ENCODE results near the gene MGST2. TPM values are rescaled to one million over a fixed set of nuclear protein-coding genes. Genes with fewer than 3 reads are reported as not detected.

MGST2 gene
- total RNA-seq, 2 donors from 2014 or later, result 188 to 215 TPM

GRCh38 chr4:139736274-139736660 lies 70.6 kb downstream of the MGST2 start:
- no peak for TF ChIP-seq CTCF (conservative IDR thresholded peaks at IDR 0.05)
- H3K9me3 Mint-ChIP-seq, result no peaks in the 10 kb centered on the region
- Histone ChIP-seq H3K4me1 (ENCODE audit: control insufficient read depth, insufficient read depth, low read length) (peaks cover 34% of the 10 kb centered on the region), H3K4me3 (ENCODE audit: low read length) (no peak overlapping the region), H3K9ac (ENCODE audit: extremely low read depth, low read length, poor library complexity, severe bottlenecking) (no peak overlapping the region), H3K27ac (ENCODE audit: low read depth, low read length) (peak overlapping the region; percentile 98), H3K36me3 (ENCODE audit: control insufficient read depth, insufficient read depth, low read length) (peaks cover 9% of the 10 kb centered on the region), H3K9me3 (ENCODE audit: control insufficient read depth, low read length) (no peaks in the 10 kb centered on the region), H3K27me3 (ENCODE audit: control insufficient read depth, insufficient read depth, low read length, poor library complexity, severe bottlenecking) (no peaks in the 10 kb centered on the region)
- peak; percentile 50 for DNase-seq
- H3K4me1 Mint-ChIP-seq, result peaks cover 43% of the 10 kb centered on the region
- 75 to 83% methylated on average over 3 to 5 of the region's 5 CpGs for WGBS, 2 experiments (ENCODE audit: insufficient coverage in 1 of 2, insufficient read length in 1 of 2)
- peaks cover 3% of the 10 kb centered on the region for H3K36me3 Mint-ChIP-seq (ENCODE audit: low read depth)
- no peak overlapping the region for H3K27ac Mint-ChIP-seq
- peak overlapping the region; percentile 57 for H3K4me3 Mint-ChIP-seq
- no peaks in the 10 kb centered on the region for H3K27me3 Mint-ChIP-seq (ENCODE audit: insufficient read depth)

GRCh38 chr4:139736661-139737060 lies 71.0 kb downstream of the MGST2 start:
- Mint-ChIP-seq H3K27me3 (ENCODE audit: insufficient read depth) (no peaks in the 10 kb centered on the region), H3K36me3 (ENCODE audit: low read depth) (peaks cover 3% of the 10 kb centered on the region), H3K4me3 (no peak overlapping the region), H3K27ac (peak overlapping the region; percentile 18), H3K9me3 (no peaks in the 10 kb centered on the region), H3K4me1 (peaks cover 43% of the 10 kb centered on the region)
- no peak for TF ChIP-seq CTCF (conservative IDR thresholded peaks at IDR 0.05)
- H3K9ac ChIP-seq (ENCODE audit: extremely low read depth, low read length, poor library complexity, severe bottlenecking), result no peak overlapping the region
- WGBS, 2 experiments (ENCODE audit: insufficient coverage in 1 of 2, insufficient read length in 1 of 2), result 85 to 89% methylated on average over 2 of the region's 2 CpGs
- H3K9me3 ChIP-seq (ENCODE audit: control insufficient read depth, low read length), result no peaks in the 10 kb centered on the region
- no peak overlapping the region for H3K27ac ChIP-seq (ENCODE audit: low read depth, low read length)
- H3K36me3 ChIP-seq (ENCODE audit: control insufficient read depth, insufficient read depth, low read length), result peaks cover 7% of the 10 kb centered on the region
- H3K4me3 ChIP-seq (ENCODE audit: low read length), result no peak overlapping the region
- DNase-seq, result peak; percentile 46
- H3K4me1 ChIP-seq (ENCODE audit: control insufficient read depth, insufficient read depth, low read length), result peaks cover 34% of the 10 kb centered on the region
- no peaks in the 10 kb centered on the region for H3K27me3 ChIP-seq (ENCODE audit: control insufficient read depth, insufficient read depth, low read length, poor library complexity, severe bottlenecking)

- Histone ChIP-seq H3K9me3 (ENCODE audit: control insufficient read depth, low read length) (no peaks in the 10 kb centered on the region), H3K9ac (ENCODE audit: extremely low read depth, low read length, poor library complexity, severe bottlenecking) (no peak overlapping the region), H3K27me3 (ENCODE audit: control insufficient read depth, insufficient read depth, low read length, poor library complexity, severe bottlenecking) (no peaks in the 10 kb centered on the region), H3K4me1 (ENCODE audit: control insufficient read depth, insufficient read depth, low read length) (peaks cover 29% of the 10 kb centered on the region), H3K4me3 (ENCODE audit: low read length) (no peak overlapping the region), H3K36me3 (ENCODE audit: control insufficient read depth, insufficient read depth, low read length) (no peaks in the 10 kb centered on the region), H3K27ac (ENCODE audit: low read depth, low read length) (no peak overlapping the region)
- 96 to 100% methylated on average over 1 to 2 of the region's 2 CpGs for WGBS, 2 experiments (ENCODE audit: insufficient coverage in 1 of 2, insufficient read length in 1 of 2)
- Mint-ChIP-seq H3K27ac (no peak overlapping the region), H3K4me1 (peaks cover 40% of the 10 kb centered on the region), H3K9me3 (no peaks in the 10 kb centered on the region), H3K27me3 (ENCODE audit: insufficient read depth) (no peaks in the 10 kb centered on the region), H3K36me3 (ENCODE audit: low read depth) (no peaks in the 10 kb centered on the region), H3K4me3 (no peak overlapping the region)
- DNase-seq, result peak; percentile 21
- no peak for TF ChIP-seq CTCF (conservative IDR thresholded peaks at IDR 0.05)
Observed at GRCh38 chr4:139738846-139739613, 73.4 kb downstream of the MGST2 start.

Measured in endodermal cell (in vitro differentiated cells).